A549 (cell line): ENCODE results near the gene MAD1L1.

Experiments used
- EP300 ChIP-seq, 2 experiments: fragments of >200 bp; sonication (Bioruptor Twin); formaldehyde crosslinking; IDR thresholded peaks; 2 replicates in 1 of 2; 3 replicates in 1 of 2; pipeline ENCODE4 v1.6.1; 2016 to 2017
- HDAC2 ChIP-seq: fragments of 200-600 bp; sonication (generic); IDR thresholded peaks from 2 replicates; pipeline ENCODE4 v1.6.1; 2016

GRCh38 chr7:1809070-1809469, 423.7 kb downstream of the MAD1L1 start:
- TF ChIP-seq HDAC2 (no peak), EP300 (IDR thresholded peaks at IDR 0.05) (no peak)
